HCT116 (cell line): ENCODE results near the gene NUAK2. TPM values are rescaled to one million over a fixed set of nuclear protein-coding genes. Genes with fewer than 3 reads are reported as not detected.

ENCODE experiments used
- ATAC-seq: fragments of 200-7000 bp; cut with Tn5 transposase; 2 replicates; pipeline ENCODE4 v1.9.1; 2020; ENCODE audit warnings: mild to moderate bottlenecking, moderate library complexity
- BruUV-seq: library from RNA; stranded (reverse); fragments of 400-500 nt; replicated peaks from 2 replicates; lab custom pipeline; 2021; lab: Mats Ljungman, UMichigan
- CTCF ChIA-PET: fragments of 300-600 bp; sonication (Branson Sonifier 250); formaldehyde crosslinking; loops from one replicate; lab custom pipeline; 2021; ENCODE audit warnings: antibody characterized with exemption; lab: Charles Lee
- POLR2A ChIA-PET: fragments of 300-600, 350-600 bp; sonication (Branson Sonifier 250); formaldehyde crosslinking; loops from one replicate; lab custom pipeline; 2021; ENCODE audit warnings: antibody characterized with exemption; lab: Charles Lee
- RAD21 ChIA-PET, 2 experiments: fragments of 300-600 bp; sonication (Branson Sonifier 250); formaldehyde crosslinking; loops; one replicate each; lab custom pipeline; 2023; ENCODE audit warnings: low total read pairs in 2 of 2; ENCODE audit not compliant: uncharacterized antibody in 2 of 2, unreplicated experiment in 2 of 2, low non-redundant PET in 1 of 2; lab: Charles Lee
- DNase-seq: peaks from one replicate; pipeline ENCODE4 v3.0.0-alpha.2; 2010; ENCODE audit warnings: low read depth, low spot score
- H2AFZ ChIP-seq: fragments of 200-600 bp; shearing (Covaris generic), sonication (generic); 2 replicates; pipeline ENCODE4 v1.6.1; 2017; ENCODE audit warnings: low read depth, mixed run types, mixed read lengths, antibody characterized with exemption, low read length; ENCODE audit not compliant: poor library complexity, severe bottlenecking
- H3K27ac ChIP-seq: 2 replicates; pipeline ENCODE4 v1.5.1; 2012; ENCODE audit warnings: low read depth, low read length
- H3K27me3 ChIP-seq: fragments of 200-600 bp; sonication (generic); 2 replicates; pipeline ENCODE4 v1.6.1; 2016; ENCODE audit warnings: mixed run types, low read length, mixed read lengths; ENCODE audit not compliant: insufficient read depth
- H3K36me3 ChIP-seq, 2 experiments: fragments of 200-500 bp in 1 of 2; fragments of 200-600 bp in 1 of 2; sonication (Bioruptor generic) in 1 of 2; sonication (generic) in 1 of 2; 2 replicates each; pipeline versions ENCODE4 v1.5.1 to v1.6.1; 2014 to 2016; ENCODE audit warnings: low read length in 2 of 2, inconsistent platforms in 1 of 2, mixed read lengths in 1 of 2, mixed run types in 1 of 2; ENCODE audit not compliant: insufficient read depth in 2 of 2, control insufficient read depth in 1 of 2
- H3K4me1 ChIP-seq, 2 experiments: fragments of 200-600 bp in 1 of 2; sonication (generic) in 1 of 2; 2 replicates each; pipeline versions ENCODE4 v1.5.1 to v1.6.1; 2012 to 2017; ENCODE audit warnings: low read length in 2 of 2, inconsistent platforms in 1 of 2, mild to moderate bottlenecking in 1 of 2, mixed read lengths in 1 of 2, mixed run types in 1 of 2, moderate library complexity in 1 of 2; ENCODE audit not compliant: insufficient read depth in 2 of 2, control insufficient read depth in 1 of 2
- H3K4me2 ChIP-seq: fragments of 200-600 bp; sonication (generic); 2 replicates; pipeline ENCODE4 v1.6.1; 2017; ENCODE audit warnings: mixed run types, low read length, mixed read lengths
- H3K4me3 ChIP-seq, 2 experiments: fragments of 200-600 bp in 1 of 2; sonication (generic) in 1 of 2; replicated peaks in 1 of 2; 2 replicates each; pipeline ENCODE4 v1.5.1; 2011 to 2016; ENCODE audit warnings: low read length in 2 of 2, control low read depth in 1 of 2, low read depth in 1 of 2, mild to moderate bottlenecking in 1 of 2, mixed read lengths in 1 of 2, mixed run types in 1 of 2
- H3K79me2 ChIP-seq: fragments of 200-600 bp; sonication (generic); 2 replicates; pipeline ENCODE4 v1.6.1; 2017; ENCODE audit warnings: mild to moderate bottlenecking, mixed run types, low read length, moderate library complexity, mixed read lengths; ENCODE audit not compliant: insufficient read depth
- H3K9ac ChIP-seq: fragments of 200-600 bp; sonication (generic); 2 replicates; pipeline ENCODE4 v1.6.1; 2016; ENCODE audit warnings: low read length, mixed read lengths
- H3K9me2 ChIP-seq: fragments of 200-600 bp; sonication (generic), shearing (Covaris generic); 2 replicates; pipeline ENCODE4 v1.6.1; 2017; ENCODE audit warnings: mixed run types, mild to moderate bottlenecking, moderate library complexity; ENCODE audit not compliant: insufficient read depth
- H3K9me3 ChIP-seq, 2 experiments: fragments of 200-500 bp in 1 of 2; fragments of 200-600 bp in 1 of 2; sonication (Bioruptor generic) in 1 of 2; sonication (generic) in 1 of 2; 2 replicates each; pipeline ENCODE4 v1.6.1; 2014 to 2017; ENCODE audit warnings: low read length in 2 of 2, mixed read lengths in 2 of 2, inconsistent platforms in 1 of 2, low read depth in 1 of 2, mild to moderate bottlenecking in 1 of 2, mixed run types in 1 of 2, moderate library complexity in 1 of 2; ENCODE audit not compliant: control insufficient read depth in 1 of 2, insufficient read depth in 1 of 2
- H4K20me1 ChIP-seq: fragments of 200-600 bp; sonication (generic), shearing (Covaris generic); 2 replicates; pipeline ENCODE4 v1.6.1; 2017; ENCODE audit warnings: mixed run types, mild to moderate bottlenecking, moderate library complexity; ENCODE audit not compliant: insufficient read depth
- REST ChIP-seq: IDR thresholded peaks from 2 replicates; pipeline ENCODE4 v1.6.1; 2012; ENCODE audit warnings: low read depth
- ZNF274 ChIP-seq: fragments of 200-500 bp; sonication (Bioruptor generic); IDR thresholded peaks from 2 replicates; pipeline ENCODE4 v1.6.1; 2014; ENCODE audit warnings: mild to moderate bottlenecking, low read depth, low read length, inconsistent platforms
- intact Hi-C: fragments of 100-400 bp; cut with micrococcal nuclease; formaldehyde crosslinking; loops from 2 replicates; pipeline ENCODE4 v1.10.0; 2022
- total RNA-seq: library from RNA; stranded (reverse); gene quantifications from one replicate; pipeline ENCODE4 v1.2.1, GENCODE V29; 2021; ENCODE audit not compliant: unreplicated experiment

The NUAK2 gene
- total RNA-seq, 1 experiment from 2014 or later = 3.0 TPM

DNA sequence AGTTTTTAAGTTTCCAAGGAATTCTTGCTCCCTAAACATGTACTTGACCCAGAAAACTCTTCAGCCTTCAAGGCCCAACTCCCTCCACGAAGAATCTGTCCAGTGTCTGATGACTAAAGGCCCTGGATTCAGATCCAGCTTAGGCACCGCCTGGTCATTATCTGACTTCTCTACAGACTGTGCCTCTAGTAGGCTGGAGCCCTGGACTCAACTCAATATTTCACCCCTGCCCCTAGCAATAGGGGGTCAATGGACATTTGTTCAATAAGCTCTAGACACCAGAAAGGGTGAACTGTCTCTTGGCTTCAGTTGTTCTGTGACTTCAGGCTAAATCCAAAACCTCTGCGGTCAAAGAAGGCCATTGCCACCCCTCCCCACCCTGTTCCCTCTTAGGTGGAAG lies 34.5 kb downstream of the NUAK2 start (continued):
- no peak for TF ChIP-seq REST

- no peaks in the 10 kb centered on the region for H3K79me2 ChIP-seq
- intact Hi-C loops = no loop called here
- no peak overlapping the region for H3K4me3 ChIP-seq
- no peaks in the 10 kb centered on the region for H3K27me3 ChIP-seq
- no peaks in the 10 kb centered on the region for H3K9me2 ChIP-seq
- ChIA-PET RAD21 (no interaction called here), CTCF (interaction anchor here (2.1 to 3.3 kb wide), 2 partner anchors 14 to 39 kb away, joined by 8 to 19 read pairs; no protein-coding TSS in a partner anchor), POLR2A (no interaction called here)
- H2AFZ ChIP-seq = no peak overlapping the region
- H3K4me1 ChIP-seq = peaks cover 30 to 60% of the 10 kb centered on the region in 2 experiments
- DNase-seq (no peak), ATAC-seq (no peak)
- no peaks in the 10 kb centered on the region for H4K20me1 ChIP-seq
- H3K9ac ChIP-seq = no peak overlapping the region
- no TSS peak for BruUV-seq
- TF ChIP-seq ZNF274 = no peak
- no peak overlapping the region for H3K4me2 ChIP-seq
- no peaks in the 10 kb centered on the region for H3K36me3 ChIP-seq
- no peak overlapping the region for H3K27ac ChIP-seq
- H3K9me3 ChIP-seq = no peaks in the 10 kb centered on the region
Observed at GRCh38 chr1:205286335-205286950, 35.1 kb downstream of the NUAK2 start.
